DND-41 (cell line): Measurements from ENCODE around the gene CAP1.

Experiments
- CTCF ChIP-seq: IDR thresholded peaks from 2 replicates; pipeline ENCODE4 v1.5.1; 2012; ENCODE audit warnings: borderline replicate concordance, low read length, moderate library complexity, mild to moderate bottlenecking; ENCODE audit not compliant: poor library complexity, severe bottlenecking; ENCODE audit errors: extremely low read depth
- EZH2 ChIP-seq: IDR thresholded peaks from 3 replicates; pipeline ENCODE4 v1.6.1; 2012; ENCODE audit warnings: borderline replicate concordance, low read depth, mild to moderate bottlenecking, moderate library complexity, low read length, inconsistent platforms; ENCODE audit not compliant: severe bottlenecking

DNA sequence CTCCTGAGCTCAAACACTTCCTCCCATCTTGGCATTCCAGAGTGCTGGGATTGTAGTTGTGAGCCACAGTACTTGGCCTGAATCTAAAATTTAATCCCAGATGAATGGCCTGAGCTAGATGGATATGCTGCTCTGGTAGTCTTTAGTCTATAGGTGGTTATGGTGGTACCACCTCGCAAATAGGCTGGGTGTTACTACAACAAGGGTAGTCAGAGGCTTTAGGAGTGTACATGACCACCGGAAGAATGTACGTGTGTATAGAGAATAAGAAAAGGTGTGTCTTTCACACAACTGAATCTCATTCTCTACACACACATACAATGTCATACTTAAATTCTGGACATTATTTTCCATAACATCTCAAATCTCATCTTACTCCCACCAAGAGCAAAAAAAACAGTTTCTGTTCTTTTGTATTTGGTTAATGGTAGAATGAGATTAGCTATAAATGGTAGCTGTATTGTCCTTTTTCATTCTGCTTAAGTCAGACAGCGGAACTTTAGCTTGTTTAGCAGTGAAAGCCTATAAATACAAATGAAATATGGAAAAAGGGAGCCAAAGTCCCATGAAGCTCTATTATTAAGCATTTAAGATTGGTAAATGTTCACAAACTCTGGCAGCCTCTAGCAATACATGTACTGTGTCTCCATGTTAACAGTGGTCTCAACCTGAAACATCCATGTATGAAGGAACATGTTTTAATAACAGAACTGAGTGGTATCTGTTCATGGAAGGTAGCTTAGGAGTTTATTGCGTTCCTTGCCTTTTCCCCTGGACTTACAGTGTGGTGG lies 16.2 kb downstream of the CAP1 start:
- TF ChIP-seq CTCF (no peak), EZH2 (no peak)
